Panc1 (cell line): ENCODE measurements around the gene EPHA8. TPM values are rescaled to one million over a fixed set of nuclear protein-coding genes. Genes with fewer than 3 reads are reported as not detected.

Source experiments
- ATAC-seq: fragments of 200-7000 bp; cut with Tn5 transposase; 2 replicates; pipeline ENCODE4 v1.9.1; 2020; ENCODE audit warnings: mild to moderate bottlenecking, moderate library complexity
- BruUV-seq: library from RNA; stranded (reverse); fragments of 400-500 nt; replicated peaks from 2 replicates; lab custom pipeline; 2021; lab: Mats Ljungman, UMichigan
- CTCF ChIA-PET: fragments of 300-600 bp; sonication (Branson Sonifier 250); formaldehyde crosslinking; loops from one replicate; lab custom pipeline; 2022; ENCODE audit warnings: antibody characterized with exemption; lab: Charles Lee
- POLR2A ChIA-PET: fragments of 300-600 bp; sonication (Branson Sonifier 250); formaldehyde crosslinking; loops from one replicate; lab custom pipeline; 2022; ENCODE audit warnings: antibody characterized with exemption; lab: Charles Lee
- DNase-seq: peaks from one replicate; pipeline ENCODE4 v3.0.0-alpha.2; 2010; ENCODE audit warnings: low read depth, low spot score
- H3K27ac ChIP-seq: 2 replicates; pipeline ENCODE4 v1.5.1; 2011; ENCODE audit warnings: mild to moderate bottlenecking, low read length, inconsistent platforms
- H3K27me3 ChIP-seq: fragments of 200-500 bp; sonication (Bioruptor generic); 2 replicates; pipeline ENCODE4 v1.6.0; 2014; ENCODE audit warnings: low read length, inconsistent platforms; ENCODE audit not compliant: control insufficient read depth, insufficient read depth
- H3K36me3 ChIP-seq: fragments of 200-500 bp; sonication (Bioruptor generic); 2 replicates; pipeline ENCODE4 v1.5.1; 2014; ENCODE audit warnings: inconsistent platforms, mild to moderate bottlenecking, low read length, moderate library complexity; ENCODE audit not compliant: control insufficient read depth, insufficient read depth
- H3K4me1 ChIP-seq: 2 replicates; pipeline ENCODE4 v1.5.1; 2011; ENCODE audit warnings: inconsistent platforms, mild to moderate bottlenecking, low read length, moderate library complexity; ENCODE audit not compliant: control insufficient read depth, insufficient read depth
- H3K4me3 ChIP-seq, 2 experiments: 2 replicates each; pipeline ENCODE4 v1.5.1; 2011 to 2012; ENCODE audit warnings: low read depth in 2 of 2, low read length in 2 of 2, mild to moderate bottlenecking in 2 of 2, inconsistent platforms in 1 of 2, moderate library complexity in 1 of 2
- H3K9me3 ChIP-seq: fragments of 200-500 bp; sonication (Bioruptor generic); 2 replicates; pipeline ENCODE4 v1.5.1; 2014; ENCODE audit warnings: low read depth, mild to moderate bottlenecking, inconsistent platforms, low read length, moderate library complexity; ENCODE audit not compliant: control insufficient read depth, insufficient read depth
- CTCF ChIP-seq: fragments of 450-650 bp; IDR thresholded peaks from 2 replicates; pipeline ENCODE4 v1.5.1; 2017; ENCODE audit warnings: mild to moderate bottlenecking
- POLR2AphosphoS5 ChIP-seq: IDR thresholded peaks from 2 replicates; pipeline ENCODE4 v1.6.1; 2012; ENCODE audit warnings: mild to moderate bottlenecking, low read depth, low read length, moderate library complexity
- REST ChIP-seq, 2 experiments: IDR thresholded peaks; 2 replicates each; pipeline ENCODE4 v1.6.1; 2011 to 2012; ENCODE audit warnings: low read depth in 2 of 2, control low read depth in 1 of 2, low read length in 1 of 2, mild to moderate bottlenecking in 1 of 2, moderate library complexity in 1 of 2; ENCODE audit not compliant: insufficient read depth in 1 of 2
- SIN3A ChIP-seq: IDR thresholded peaks from 2 replicates; pipeline ENCODE4 v1.6.1; 2012; ENCODE audit warnings: low read depth, mild to moderate bottlenecking, low read length, moderate library complexity, borderline replicate concordance; ENCODE audit not compliant: insufficient read depth
- TCF7L2 ChIP-seq: IDR thresholded peaks from 2 replicates; pipeline ENCODE4 v1.6.1; 2011; ENCODE audit warnings: mild to moderate bottlenecking, low read depth, low read length, inconsistent platforms
- in situ Hi-C: cut with HindIII; loops from 2 replicates; pipeline ENCODE4 v1.10.0; 2016; ENCODE audit warnings: low sequenced_read_pairs, low pct_unique_long_range_greater_than_20kb
- intact Hi-C: fragments of 100-400 bp; cut with micrococcal nuclease; formaldehyde crosslinking; loops from one replicate; pipeline ENCODE4 v1.10.0; 2022; ENCODE audit not compliant: unreplicated experiment
- total RNA-seq: library from RNA; stranded (reverse); gene quantifications from one replicate; pipeline ENCODE4 v1.2.1, GENCODE V29; 2021; ENCODE audit not compliant: unreplicated experiment

Gene EPHA8
- total RNA-seq, 1 experiment from 2014 or later: not detected

- H3K27me3 ChIP-seq: no peaks in the 10 kb centered on the region
- H3K4me3 ChIP-seq: no peak overlapping the region
- no TSS peak for BruUV-seq
- H3K36me3 ChIP-seq: peaks cover 7% of the 10 kb centered on the region; the same call in 1 of the 2 replicates
- no peak for ATAC-seq
- intact Hi-C loops: loop anchor here (5.0 kb wide), 1 partner anchor 115 kb away; the partner anchor contains the start of gene C1QC
- CTCF ChIA-PET: interaction anchor here (1.0 kb wide), 1 partner anchor 128 kb away, joined by 3 read pairs; no protein-coding TSS in a partner anchor
- DNase-seq: no peak
- H3K9me3 ChIP-seq: no peaks in the 10 kb centered on the region
- TF ChIP-seq CTCF (no peak), TCF7L2 (no peak), REST (IDR thresholded peaks at IDR 0.05; ENCODE audit: insufficient read depth in 1 of 2, low read depth in 2 of 2, low read length in 1 of 2) (no peak), SIN3A (no peak), POLR2AphosphoS5 (no peak)
- no peaks in the 10 kb centered on the region for H3K4me1 ChIP-seq
- in situ Hi-C loops: no loop called here
- POLR2A ChIA-PET: no interaction called here
- no peak overlapping the region for H3K27ac ChIP-seq
Measured at GRCh38 chr1:22527122-22527521, 36.2 kb upstream of the EPHA8 start.

DNA sequence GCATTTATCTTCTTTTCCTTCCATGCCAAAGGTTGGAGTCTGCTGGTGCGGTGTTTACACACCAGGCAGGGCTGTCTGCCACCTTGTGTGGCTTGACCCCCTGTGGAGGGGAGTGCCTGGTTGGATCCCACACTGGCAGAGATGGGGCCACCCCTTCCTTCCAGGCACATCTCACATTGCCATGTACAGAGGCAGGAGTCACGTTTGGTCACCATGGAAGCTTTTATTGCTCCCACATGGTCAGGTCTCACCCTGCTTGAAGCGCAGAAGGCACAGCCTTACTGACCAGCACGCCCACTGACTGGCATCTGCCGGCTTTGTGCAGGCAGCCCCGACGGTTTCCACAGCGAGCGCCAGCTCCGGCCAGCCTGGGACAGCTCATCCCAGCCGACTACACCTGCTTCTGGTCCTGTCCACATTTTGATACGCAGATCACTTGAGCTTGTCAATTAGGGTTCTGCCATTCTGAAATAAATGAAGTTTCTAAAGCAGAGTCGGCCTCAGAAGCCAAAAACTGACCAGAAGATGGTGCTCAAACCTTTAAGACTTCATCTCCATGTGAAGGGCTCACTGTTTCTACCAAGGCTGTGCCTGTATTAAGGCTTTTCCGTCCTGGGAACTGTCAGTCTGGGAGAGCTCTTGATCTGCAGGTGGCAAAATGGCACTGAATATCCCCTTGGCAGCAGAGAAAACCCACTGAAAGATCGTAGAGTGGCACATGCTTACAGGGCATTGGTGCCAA is 35.6 kb upstream of the EPHA8 start:
- H3K27ac ChIP-seq: no peak overlapping the region
- peaks cover 5% of the 10 kb centered on the region; the same call in 1 of the 2 replicates for H3K36me3 ChIP-seq
- BruUV-seq: no TSS peak
- intact Hi-C loops (loop anchor here (5.0 kb wide), 1 partner anchor 115 kb away; the partner anchor contains the start of gene C1QC), in situ Hi-C loops (no loop called here)
- no peak overlapping the region for H3K4me3 ChIP-seq
- no peaks in the 10 kb centered on the region for H3K27me3 ChIP-seq
- H3K9me3 ChIP-seq: no peaks in the 10 kb centered on the region
- ChIA-PET CTCF (interaction anchor here (1.0 kb wide), 1 partner anchor 127 kb away, joined by 3 read pairs; no protein-coding TSS in a partner anchor), POLR2A (no interaction called here)
- TF ChIP-seq TCF7L2: no peak
- TF ChIP-seq SIN3A: no peak
- no peak for TF ChIP-seq CTCF
- TF ChIP-seq POLR2AphosphoS5: no peak
- TF ChIP-seq REST (IDR thresholded peaks at IDR 0.05; ENCODE audit: insufficient read depth in 1 of 2, low read depth in 2 of 2, low read length in 1 of 2): no peak
- ATAC-seq: no peak
- H3K4me1 ChIP-seq: no peaks in the 10 kb centered on the region
- DNase-seq: no peak
